ENCODE results near the gene NPS. TPM values are rescaled to one million over a fixed set of nuclear protein-coding genes. Genes with fewer than 3 reads are reported as not detected.
A peak's percentile ranks its signal among the peaks of the same experiment; 100 is the strongest.

The NPS gene
- polyA plus RNA-seq, 3 donors: not detected

DNA sequence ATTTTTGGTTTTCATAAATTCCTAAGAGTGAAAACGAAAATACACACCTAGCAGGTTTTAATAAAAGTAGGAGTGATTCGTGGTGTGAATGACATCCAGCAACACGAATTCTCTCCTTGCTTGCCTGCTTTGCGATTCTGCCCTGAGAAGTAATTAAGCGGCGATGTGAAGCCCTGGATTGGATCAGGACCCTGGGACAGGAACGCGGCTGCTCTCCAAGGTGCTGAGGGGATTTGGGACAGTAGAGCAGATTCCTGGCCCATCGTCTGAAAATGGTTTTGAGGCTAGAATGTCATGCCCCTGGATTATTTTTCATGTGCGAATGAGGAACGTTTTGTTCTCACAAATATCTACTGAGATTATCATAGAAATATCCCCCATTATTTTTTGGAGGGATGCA, 7.8 kb downstream of the NPS start:
- peak; percentile 82 for DNase-seq

DNA sequence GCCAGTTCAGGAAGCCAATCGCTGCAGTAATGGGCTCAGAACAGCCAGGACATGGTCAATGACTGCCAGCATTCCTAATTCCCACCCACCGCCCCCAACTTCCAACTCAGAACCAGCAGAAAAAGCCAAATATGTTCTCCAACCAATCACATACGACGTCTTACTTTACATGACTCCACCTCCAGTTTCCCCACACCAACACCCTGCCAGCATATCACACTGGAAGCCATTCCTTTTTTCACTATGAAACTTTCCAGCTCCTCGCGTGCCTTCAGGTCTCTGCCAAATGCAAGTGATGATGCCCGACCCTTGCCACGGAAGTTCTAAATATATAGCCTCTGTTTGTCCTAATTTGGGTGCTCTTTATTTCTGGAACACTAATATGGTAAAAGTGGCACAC, 12.5 kb downstream of the NPS start:
- no peak for DNase-seq

- DNase-seq: no peak
Measured at GRCh38 chr10:127563718-127564553, 14.8 kb downstream of the NPS start.

DNA sequence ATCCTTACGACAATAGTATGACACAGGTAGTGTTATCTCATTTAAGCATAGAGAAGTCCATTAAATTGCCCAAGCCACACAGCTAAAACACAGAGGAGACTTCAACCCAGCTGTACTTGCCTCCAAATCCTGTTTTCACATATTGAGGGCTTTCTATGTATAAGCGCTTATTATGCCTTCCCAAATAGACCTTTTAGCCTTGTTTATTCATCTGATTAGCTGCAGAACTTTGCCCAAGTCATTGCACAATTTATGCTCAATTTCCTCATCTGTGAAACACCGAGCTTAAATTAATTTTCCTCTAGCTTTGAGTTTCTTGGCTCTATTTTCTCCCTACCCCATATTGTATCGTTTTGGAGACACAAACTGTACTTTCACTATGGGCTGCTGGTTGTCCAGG, 15.5 kb downstream of the NPS start:
- DNase-seq: no peak

DNA sequence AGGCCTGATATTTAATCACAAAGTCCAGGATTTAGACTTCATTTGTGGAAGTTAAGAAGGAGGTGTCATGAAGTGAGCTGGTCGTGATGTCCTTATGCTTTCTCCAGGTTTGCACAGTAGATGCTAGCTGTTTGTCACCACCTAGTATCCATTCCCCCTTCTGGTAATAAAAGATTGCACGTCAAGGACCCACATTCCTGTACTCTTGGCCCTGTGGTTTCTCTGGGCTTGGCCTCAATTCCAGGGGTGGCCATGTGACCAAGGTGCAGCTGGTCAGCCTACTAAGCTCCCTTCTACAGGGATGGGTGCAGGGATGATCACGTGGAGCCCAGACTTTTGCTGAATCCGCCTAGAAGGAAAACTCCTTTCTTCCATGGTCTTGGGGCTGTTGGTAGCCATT, 16.5 kb downstream of the NPS start:
- DNase-seq: no peak

- no peak for DNase-seq
Measured at GRCh38 chr10:127569210-127569609, 20.1 kb downstream of the NPS start.

DNA sequence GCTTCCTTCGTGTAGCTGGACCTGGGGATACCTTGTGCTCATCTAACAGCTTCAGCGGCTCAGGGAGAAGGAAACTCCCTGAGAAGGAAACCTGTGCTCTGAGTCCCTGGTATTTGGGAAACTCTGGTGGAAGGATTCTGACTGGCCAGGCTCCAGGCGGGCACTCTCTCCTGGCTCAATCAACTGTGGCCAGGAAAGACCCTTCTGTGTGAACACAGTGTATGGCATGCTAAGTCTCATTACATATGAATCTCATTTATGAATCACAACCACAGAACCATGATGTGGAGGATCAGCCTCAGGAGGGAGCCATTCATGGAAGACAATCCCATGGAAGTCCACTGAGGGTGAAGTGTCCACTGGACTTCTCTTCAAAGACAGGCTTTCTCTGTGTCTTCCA, 20.9 kb downstream of the NPS start:
- no peak for DNase-seq

GRCh38 chr10:127571386-127571785, 22.3 kb downstream of the NPS start:
- no peak for DNase-seq

- no peak for DNase-seq
Measured at GRCh38 chr10:127576051-127576450, 26.9 kb downstream of the NPS start.

DNA sequence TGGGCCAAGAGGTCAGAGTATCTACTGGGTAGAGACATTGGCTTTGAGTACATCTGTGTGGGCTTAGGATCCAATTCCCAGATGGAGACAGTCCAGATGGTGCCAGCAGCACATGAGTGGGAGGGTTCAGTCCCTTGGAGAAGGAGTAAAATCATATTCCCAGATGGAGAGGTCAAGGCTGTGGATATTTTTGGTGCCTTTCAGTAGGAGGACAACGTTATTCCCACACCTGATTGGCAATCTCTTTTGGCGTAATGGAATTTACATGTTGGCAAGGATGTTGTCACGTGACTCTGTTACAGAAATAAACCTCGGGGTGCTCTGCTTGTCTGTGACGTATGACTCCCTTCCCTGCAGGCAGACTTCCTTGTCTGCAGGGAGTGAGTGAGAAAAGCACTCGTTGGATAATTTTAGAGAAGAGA, 27.6 kb downstream of the NPS start:
- no peak for DNase-seq

GRCh38 chr10:127577376-127578258, 28.5 kb downstream of the NPS start:
- no peak for DNase-seq

- DNase-seq: no peak
Measured at GRCh38 chr10:127578259-127578960, 29.3 kb downstream of the NPS start.

DNA sequence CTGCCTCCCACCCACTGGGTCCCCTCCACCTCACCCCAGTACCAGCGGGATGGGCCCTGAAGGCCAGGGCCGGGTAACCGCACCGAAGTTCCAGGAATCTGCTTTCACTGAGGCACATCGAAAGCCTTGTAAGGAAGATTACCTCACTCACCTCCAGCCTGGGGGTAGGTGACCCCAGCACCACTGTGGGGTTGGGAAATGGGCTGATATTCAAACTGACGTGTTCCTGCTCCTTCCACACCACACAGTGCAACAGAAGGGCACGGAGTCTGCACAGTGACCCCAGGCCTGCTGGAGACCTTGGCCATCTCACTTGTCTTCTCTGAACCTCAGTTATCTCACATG, 29.8 kb downstream of the NPS start:
- no peak for DNase-seq

DNA sequence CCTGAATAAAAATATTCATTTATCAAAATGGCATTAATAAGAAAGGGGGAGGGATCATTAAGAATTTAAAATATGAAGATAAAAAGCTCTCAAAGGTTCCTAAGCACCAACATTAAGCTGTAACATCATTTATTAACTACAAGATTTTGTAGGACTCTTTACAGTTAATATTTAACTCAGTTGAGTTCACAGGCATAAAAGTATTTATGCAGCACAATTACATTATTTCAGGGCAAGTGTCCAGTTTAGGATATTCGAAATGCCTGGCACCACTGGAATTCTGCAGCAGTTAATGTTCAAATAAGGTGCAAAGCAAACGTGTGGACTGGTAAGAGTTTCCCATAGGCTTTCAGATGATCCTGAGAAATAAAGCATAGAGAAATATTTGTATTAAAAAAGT, 30.5 kb downstream of the NPS start:
- no peak for DNase-seq

DNA sequence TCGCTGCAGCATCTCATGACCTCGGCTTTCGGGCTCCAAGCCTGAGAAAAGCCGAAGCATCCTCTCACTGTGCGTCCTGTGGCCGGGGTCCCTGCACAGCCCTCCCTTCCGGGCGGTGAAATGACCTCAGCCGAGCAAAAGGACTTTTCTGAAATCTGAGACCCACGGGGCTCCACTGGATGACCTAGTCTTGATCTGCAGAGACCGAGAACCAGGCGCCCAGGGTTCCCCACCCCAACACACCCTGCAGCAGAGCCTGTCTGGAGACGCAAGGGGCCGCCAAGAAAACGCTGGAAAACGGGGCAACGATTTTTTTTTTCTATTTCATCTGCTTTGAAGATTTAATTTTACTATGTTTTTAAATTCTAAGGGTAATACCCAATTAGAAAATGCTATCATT, 31.7 kb downstream of the NPS start:
- no peak for DNase-seq

GRCh38 chr10:127585519-127586023, 36.5 kb downstream of the NPS start:
- no peak for DNase-seq

DNA sequence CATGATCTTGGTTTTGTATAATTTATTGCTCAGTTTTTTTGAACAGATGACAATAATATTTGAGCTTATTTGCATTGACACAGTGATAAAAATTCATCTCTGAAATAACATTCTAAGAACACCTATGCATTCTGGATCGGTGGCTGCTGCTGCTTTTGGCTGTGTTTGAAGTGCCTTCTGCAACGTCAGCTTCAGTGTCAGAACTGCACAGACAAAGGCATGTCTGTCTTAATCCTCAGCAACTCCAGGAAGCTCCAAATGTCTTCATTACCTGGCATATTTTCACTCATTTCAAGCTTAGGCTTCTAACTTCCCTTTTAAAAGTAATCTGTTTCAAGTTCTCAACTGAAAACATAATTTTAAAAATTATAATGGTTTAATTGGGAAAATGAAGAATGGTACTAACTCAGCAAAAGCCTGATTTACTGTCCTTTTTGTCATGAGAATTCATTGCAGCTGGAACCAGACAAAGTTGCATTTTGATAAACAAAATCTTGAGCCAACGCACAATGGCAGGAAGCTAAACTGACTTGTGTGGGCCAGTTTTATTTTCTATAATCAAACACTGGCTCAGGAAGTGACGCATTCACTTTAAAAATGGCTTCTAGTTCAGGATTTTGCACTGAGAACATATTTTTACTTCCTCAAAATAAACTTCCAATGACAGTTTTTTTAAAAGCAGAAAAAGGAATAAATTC, 38.7 kb downstream of the NPS start:
- DNase-seq: no peak

GRCh38 chr10:127592586-127592985, 43.5 kb downstream of the NPS start:
- no peak for DNase-seq

DNA sequence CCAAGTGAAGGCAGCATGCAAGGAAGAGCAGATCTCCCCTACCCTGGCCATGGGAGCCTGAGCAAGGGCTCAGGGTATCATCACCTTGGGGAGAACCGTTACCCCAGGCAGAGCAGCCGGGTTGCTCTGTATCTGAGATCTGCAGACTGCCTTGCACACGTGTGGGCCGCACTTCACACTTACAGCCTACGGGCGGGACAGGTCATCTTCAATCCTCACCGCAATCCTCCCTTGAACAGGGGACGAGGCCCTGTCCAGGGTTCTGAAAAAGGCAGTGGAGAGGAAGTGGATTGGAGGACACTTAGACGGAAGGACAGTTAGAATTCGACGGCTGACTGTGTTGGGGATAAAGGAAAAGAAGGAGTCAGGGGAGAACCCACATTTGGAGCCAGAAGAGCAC, 51.4 kb downstream of the NPS start:
- DNase-seq: peak; percentile 49

Measured in renal pelvis (tissue), 4 donors.